Measurements from ENCODE around the gene PAX8.

DNA sequence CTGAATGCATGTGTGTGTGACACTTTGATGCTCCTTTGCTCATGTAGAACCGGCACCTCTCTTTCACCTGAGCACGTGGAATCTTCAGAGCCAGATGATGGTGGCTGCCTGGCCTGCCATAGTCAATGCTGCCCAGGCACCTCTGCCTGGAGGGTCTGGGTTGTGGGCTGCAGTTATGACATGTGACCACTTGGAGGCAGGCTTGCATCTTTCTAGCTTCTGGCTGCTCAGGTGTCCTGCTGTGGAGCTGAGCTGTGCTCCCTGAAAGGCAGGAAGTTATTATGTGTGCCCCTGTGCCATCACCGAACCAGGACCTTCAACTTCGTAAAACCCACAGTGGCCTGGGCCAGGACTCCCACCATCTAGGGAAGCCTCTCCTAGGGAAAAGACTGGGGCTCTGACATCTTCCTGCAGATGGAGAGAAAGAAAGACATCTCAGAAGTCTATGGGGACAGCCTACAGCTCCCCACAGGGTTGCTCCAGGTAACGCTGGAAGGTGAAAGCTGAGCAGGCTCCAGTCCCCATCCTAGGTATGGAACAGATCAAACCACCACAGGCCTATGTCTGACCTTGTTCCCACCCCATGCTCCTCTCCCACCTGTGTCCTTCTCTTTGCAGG, 74.7 kb downstream of the PAX8 start:
- peak; percentile 92 for TF ChIP-seq CTCF (conservative IDR thresholded peaks at IDR 0.05; ENCODE audit: low read depth, low read length)
- no peak for TF ChIP-seq EZH2 (IDR thresholded peaks at IDR 0.05; ENCODE audit: low read length, unreplicated experiment)
- TF ChIP-seq EZH2phosphoT487 (IDR thresholded peaks at IDR 0.05; ENCODE audit: borderline replicate concordance, low read length): no peak
